K562 (cell line): Measurements from ENCODE around the gene PATL2. TPM values are rescaled to one million over a fixed set of nuclear protein-coding genes. Genes with fewer than 3 reads are reported as not detected.
A peak's percentile ranks its signal among the peaks of the same experiment; 100 is the strongest.

Experiments
- CC2D1A ChIP-seq: fragments of 450-650 bp; IDR thresholded peaks from 2 replicates; pipeline ENCODE4 v1.6.1; 2017; ENCODE audit warnings: mild to moderate bottlenecking
- ELF1 ChIP-seq: fragments of 200-800 bp; sonication (Bioruptor generic); IDR thresholded peaks from 2 replicates; pipeline ENCODE4 v1.6.1; 2016; ENCODE audit warnings: missing genetic modification characterization, missing compliant biosample characterization
- FOXA1 ChIP-seq: fragments of 450-650 bp; IDR thresholded peaks from 2 replicates; pipeline ENCODE4 v1.6.1; 2016; ENCODE audit warnings: mild to moderate bottlenecking, borderline replicate concordance
- GTF2A2 ChIP-seq: IDR thresholded peaks from 2 replicates; pipeline ENCODE4 v1.6.1; 2016; ENCODE audit warnings: mild to moderate bottlenecking, missing genetic modification characterization, missing compliant biosample characterization
- HEY1 ChIP-seq: fragments of 250-450 bp; sonication (Bioruptor Pico); IDR thresholded peaks from 2 replicates; pipeline ENCODE4 v1.5.0; 2020; ENCODE audit warnings: mild to moderate bottlenecking, moderate library complexity, borderline replicate concordance
- KDM4B ChIP-seq, 2 experiments: fragments of 450-650 bp in 1 of 2; sonication (generic) in 1 of 2; IDR thresholded peaks; 2 replicates each; pipeline ENCODE4 v1.6.1; 2016 to 2017; ENCODE audit warnings: borderline replicate concordance in 2 of 2, antibody characterized with exemption in 1 of 2, low read depth in 1 of 2, mild to moderate bottlenecking in 1 of 2
- MAFG ChIP-seq: fragments of 450-650 bp; conservative IDR thresholded peaks from 2 replicates; pipeline ENCODE4 v1.6.1; 2016; ENCODE audit warnings: missing genetic modification characterization, missing compliant biosample characterization
- MLX ChIP-seq, 2 experiments: fragments of 450-650 bp in 1 of 2; sonication (generic) in 1 of 2; formaldehyde crosslinking; conservative IDR thresholded peaks; 2 replicates each; pipeline versions ENCODE4 v1.4.0 to v1.8.1; 2020 to 2022; ENCODE audit warnings: mild to moderate bottlenecking in 1 of 2, missing genetic modification reagents in 1 of 2
- NFRKB ChIP-seq: fragments of 450-650 bp; IDR thresholded peaks from 2 replicates; pipeline ENCODE4 v1.6.1; 2016; ENCODE audit warnings: low read depth
- POLR3A ChIP-seq: IDR thresholded peaks from 2 replicates; pipeline ENCODE4 v1.6.1; 2011; ENCODE audit warnings: borderline replicate concordance, mild to moderate bottlenecking, moderate library complexity; ENCODE audit not compliant: insufficient read length, insufficient read depth; ENCODE audit errors: extremely low read depth
- SETDB1 ChIP-seq: IDR thresholded peaks from one replicate; pipeline ENCODE4 v1.6.1; 2012; ENCODE audit warnings: low read length, control low read depth, inconsistent platforms
- U2AF1 ChIP-seq: fragments of 200-400 bp; formaldehyde crosslinking; optimal IDR thresholded peaks from 2 replicates; pipeline ENCODE3; 2017; ENCODE audit warnings: mild to moderate bottlenecking, low read depth, low read length, moderate library complexity
- ZNF165 ChIP-seq: fragments of 250-450 bp; sonication (Bioruptor Pico); IDR thresholded peaks from 2 replicates; pipeline ENCODE4 v1.4.0; 2020; ENCODE audit warnings: borderline replicate concordance
- ZNF407 ChIP-seq: fragments of 450-650 bp; IDR thresholded peaks from 2 replicates; pipeline ENCODE4 v1.6.1; 2016; ENCODE audit warnings: low read depth
- ZNF436 ChIP-seq: fragments of 250-450, 450-650 bp; sonication (Bioruptor Pico); formaldehyde crosslinking; IDR thresholded peaks from 2 replicates; pipeline ENCODE4 v1.7.0; 2020; ENCODE audit warnings: mild to moderate bottlenecking
- ZNF512 ChIP-seq: IDR thresholded peaks from 2 replicates; pipeline ENCODE4 v1.6.1; 2016; ENCODE audit warnings: missing genetic modification characterization, missing compliant biosample characterization
- ZNF707 ChIP-seq: fragments of 250-450 bp; sonication (Bioruptor Pico); conservative IDR thresholded peaks from 2 replicates; pipeline ENCODE4 v1.8.0; 2022; ENCODE audit warnings: inconsistent platforms, mild to moderate bottlenecking, moderate library complexity
- ZSCAN32 ChIP-seq: fragments of 450-650 bp; formaldehyde crosslinking; IDR thresholded peaks from 2 replicates; pipeline ENCODE4 v1.4.0; 2020; ENCODE audit warnings: mild to moderate bottlenecking, moderate library complexity
- polyA plus RNA-seq, 8 experiments: library from polyadenylated mRNA; depleted of rRNA in 4 of 8; stranded (reverse) in 5 of 8; unstranded in 3 of 8; fragments of >200 nt; fragmentation: Nextera tagmentation in 2 of 8; fragmentation: Illumina TruSeq in 1 of 8; extraction: Ambion mirVana in 2 of 8; extraction: Trizol in 1 of 8; gene quantifications; 2 replicates each; pipeline versions ENCODE4 v1.2.1 to v1.2.3, GENCODE V29; 2011 to 2014; ENCODE audit warnings: inconsistent platforms in 1 of 8, missing spikeins in 1 of 8
- total RNA-seq, 7 experiments: library from RNA; depleted of rRNA in 6 of 7; stranded (reverse); fragments of >200 nt in 6 of 7; fragmentation: Illumina TruSeq in 2 of 7; extraction: Trizol in 2 of 7; gene quantifications; 2 replicates each; pipeline versions ENCODE4 v1.2.1 to v1.2.3, GENCODE V29; 2011 to 2021; ENCODE audit warnings: low replicate concordance in 1 of 7

PATL2 gene
- total and polyA plus RNA-seq, 9 of the 15 experiments (the other 6 are each of a cell fraction or from before 2014, with no cell fraction given): 0.42 to 1.1 (median 0.86) TPM

GRCh38 chr15:44728576-44729407 lies 17.7 kb upstream of the PATL2 start (continued):
- TF ChIP-seq ZNF407 (no peak), POLR3A (no peak), MLX (CRISPR knock-in tag; conservative IDR thresholded peaks at IDR 0.05) (no peak), ZNF512 (tag) (no peak), ZSCAN32 (CRISPR knock-in tag) (no peak), ZNF707 (CRISPR knock-in tag) (no peak), U2AF1 (no peak), SETDB1 (no peak), KDM4B (IDR thresholded peaks at IDR 0.05; ENCODE audit: borderline replicate concordance in 2 of 2, low read depth in 1 of 2) (no peak), HEY1 (CRISPR knock-in tag) (no peak), NFRKB (peak; percentile 49; the same call in 1 of the 2 replicates), ZNF165 (no peak), FOXA1 (no peak), MAFG (tag) (peak; percentile 81), CC2D1A (0 out of 2 replicates have a peak, but pooled peaks have one; percentile 44), ZNF436 (no peak), ELF1 (tag) (peak; percentile 76), GTF2A2 (tag) (no peak)
